OCI-LY7 (cell line): ENCODE data around the gene KCNJ5. TPM values are rescaled to one million over a fixed set of nuclear protein-coding genes. Genes with fewer than 3 reads are reported as not detected.

Experiments
- BruUV-seq: library from RNA; stranded (reverse); fragments of 400-500 nt; replicated peaks from 2 replicates; lab custom pipeline; 2021; lab: Mats Ljungman, UMichigan
- CTCF ChIA-PET: fragments of 300-600 bp; sonication (Branson Sonifier 250); formaldehyde crosslinking; loops from one replicate; lab custom pipeline; 2022; ENCODE audit warnings: antibody characterized with exemption; ENCODE audit not compliant: unreplicated experiment; lab: Charles Lee
- POLR2A ChIA-PET: fragments of 300-600 bp; sonication (Branson Sonifier 250); formaldehyde crosslinking; loops from one replicate; lab custom pipeline; 2022; ENCODE audit warnings: antibody characterized with exemption; lab: Charles Lee
- DNase-seq: peaks from one replicate; pipeline ENCODE4 v3.0.0-alpha.2; 2015; ENCODE audit warnings: low spot score
- H2AFZ ChIP-seq: fragments of 200-600 bp; sonication (generic), shearing (Covaris generic); 2 replicates; pipeline ENCODE4 v1.6.1; 2014; ENCODE audit warnings: mild to moderate bottlenecking, antibody characterized with exemption, low read length, moderate library complexity
- H3K27ac ChIP-seq: fragments of 200-600 bp; sonication (generic); 2 replicates; pipeline ENCODE4 v1.5.1; 2014; ENCODE audit warnings: mixed run types, low read depth, mild to moderate bottlenecking, moderate library complexity, low read length, inconsistent platforms; ENCODE audit not compliant: poor library complexity, severe bottlenecking
- H3K36me3 ChIP-seq: fragments of 200-600 bp; sonication (generic); 2 replicates; pipeline ENCODE4 v1.6.1; 2014; ENCODE audit warnings: mild to moderate bottlenecking, antibody characterized with exemption, low read length, moderate library complexity, mixed read lengths; ENCODE audit not compliant: insufficient read depth
- H3K4me1 ChIP-seq: fragments of 200-600 bp; sonication (generic); 2 replicates; pipeline ENCODE4 v1.5.1; 2014; ENCODE audit warnings: mild to moderate bottlenecking, low read length; ENCODE audit not compliant: insufficient read depth, poor library complexity, severe bottlenecking
- H3K4me2 ChIP-seq: fragments of 200-600 bp; sonication (generic); 2 replicates; pipeline ENCODE4 v1.6.1; 2014; ENCODE audit warnings: mild to moderate bottlenecking, low read length
- H3K4me3 ChIP-seq: fragments of 200-600 bp; sonication (generic); 2 replicates; pipeline ENCODE4 v1.5.1; 2014; ENCODE audit warnings: mild to moderate bottlenecking, low read depth, low read length; ENCODE audit not compliant: poor library complexity, severe bottlenecking
- H3K79me2 ChIP-seq: fragments of 200-600 bp; sonication (generic); 2 replicates; pipeline ENCODE4 v1.6.1; 2016; ENCODE audit warnings: low read depth, mild to moderate bottlenecking, low read length, moderate library complexity, mixed read lengths; ENCODE audit not compliant: insufficient read depth
- H3K9me2 ChIP-seq: fragments of 200-600 bp; sonication (generic); 2 replicates; pipeline ENCODE4 v1.6.1; 2016; ENCODE audit warnings: mild to moderate bottlenecking, low read length, mixed read lengths; ENCODE audit not compliant: insufficient read depth
- H3K9me3 ChIP-seq: fragments of 200-600 bp; sonication (generic); 2 replicates; pipeline ENCODE4 v1.6.1; 2014; ENCODE audit warnings: mild to moderate bottlenecking, mixed run types, low read length, mixed read lengths
- H4K20me1 ChIP-seq: fragments of 200-600 bp; sonication (generic); 2 replicates; pipeline ENCODE4 v1.6.1; 2014; ENCODE audit warnings: mild to moderate bottlenecking, antibody characterized with exemption, low read length, moderate library complexity, mixed read lengths; ENCODE audit not compliant: insufficient read depth
- EZH2phosphoT487 ChIP-seq: fragments of 200-600 bp; sonication (generic); IDR thresholded peaks from 2 replicates; pipeline ENCODE4 v1.6.1; 2018; ENCODE audit warnings: low read depth, borderline replicate concordance, mild to moderate bottlenecking, mixed run types, antibody characterized with exemption, low read length, moderate library complexity, mixed read lengths
- intact Hi-C: fragments of 100-400 bp; cut with micrococcal nuclease; formaldehyde crosslinking; loops from one replicate; pipeline ENCODE4 v1.10.0; 2022; ENCODE audit not compliant: unreplicated experiment
- total RNA-seq, 2 experiments: library from RNA; depleted of rRNA in 1 of 2; stranded (reverse); fragments of >200 nt in 1 of 2; shearing (Covaris generic) in 1 of 2; gene quantifications; 2 replicates each; pipeline ENCODE4 v1.2.3, GENCODE V29; 2014 to 2022
- TF ChIP-seq, protein P1 (sequence below): fragments of 200-600 bp; sonication (generic); conservative IDR thresholded peaks from 2 replicates; pipeline ENCODE4 v1.5.1; 2014; ENCODE audit warnings: mild to moderate bottlenecking, antibody characterized with exemption, low read length, moderate library complexity, mixed read lengths

Gene KCNJ5
- total RNA-seq, 2 experiments from 2014 or later = not detected

- Histone ChIP-seq H3K9me3 (no peaks in the 10 kb centered on the region), H3K4me3 (no peak within 1 kb of the TSS), H2AFZ (no peak within 1 kb of the TSS), H3K27ac (no peak within 1 kb of the TSS), H3K79me2 (no peaks in the 10 kb centered on the region), H3K4me1 (peaks cover 8% of the 10 kb centered on the region), H4K20me1 (no peaks in the 10 kb centered on the region), H3K36me3 (no peaks in the 10 kb centered on the region), H3K9me2 (no peaks in the 10 kb centered on the region), H3K4me2 (no peak within 1 kb of the TSS)
- ChIA-PET POLR2A (no interaction called here), CTCF (no interaction called here)
- no TSS peak for BruUV-seq
- intact Hi-C loops = no loop called here
- no peak for DNase-seq
- TF ChIP-seq EZH2phosphoT487 = no peak
- TF ChIP-seq, protein P1, sequence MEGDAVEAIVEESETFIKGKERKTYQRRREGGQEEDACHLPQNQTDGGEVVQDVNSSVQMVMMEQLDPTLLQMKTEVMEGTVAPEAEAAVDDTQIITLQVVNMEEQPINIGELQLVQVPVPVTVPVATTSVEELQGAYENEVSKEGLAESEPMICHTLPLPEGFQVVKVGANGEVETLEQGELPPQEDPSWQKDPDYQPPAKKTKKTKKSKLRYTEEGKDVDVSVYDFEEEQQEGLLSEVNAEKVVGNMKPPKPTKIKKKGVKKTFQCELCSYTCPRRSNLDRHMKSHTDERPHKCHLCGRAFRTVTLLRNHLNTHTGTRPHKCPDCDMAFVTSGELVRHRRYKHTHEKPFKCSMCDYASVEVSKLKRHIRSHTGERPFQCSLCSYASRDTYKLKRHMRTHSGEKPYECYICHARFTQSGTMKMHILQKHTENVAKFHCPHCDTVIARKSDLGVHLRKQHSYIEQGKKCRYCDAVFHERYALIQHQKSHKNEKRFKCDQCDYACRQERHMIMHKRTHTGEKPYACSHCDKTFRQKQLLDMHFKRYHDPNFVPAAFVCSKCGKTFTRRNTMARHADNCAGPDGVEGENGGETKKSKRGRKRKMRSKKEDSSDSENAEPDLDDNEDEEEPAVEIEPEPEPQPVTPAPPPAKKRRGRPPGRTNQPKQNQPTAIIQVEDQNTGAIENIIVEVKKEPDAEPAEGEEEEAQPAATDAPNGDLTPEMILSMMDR = no peak
Observed at GRCh38 chr11:128867277-128867676, 23.9 kb upstream of the KCNJ5 start, which contains the start of gene KCNJ1. Gene KCNJ1 (minus strand): TSS chr11:128867296. CDS start chr11:128840243, 27,053 bp downstream.

- Histone ChIP-seq H3K9me3 (no peaks in the 10 kb centered on the region), H3K79me2 (no peaks in the 10 kb centered on the region), H2AFZ (no peak overlapping the region), H3K4me3 (no peak overlapping the region), H3K36me3 (no peaks in the 10 kb centered on the region), H3K4me1 (no peaks in the 10 kb centered on the region), H3K9me2 (no peaks in the 10 kb centered on the region), H4K20me1 (no peaks in the 10 kb centered on the region), H3K4me2 (no peak overlapping the region), H3K27ac (no peak overlapping the region)
- ChIA-PET POLR2A (interaction anchor here (0.6 to 0.9 kb wide), 3 partner anchors 57 to 171 kb away, joined by 3 to 4 read pairs (median 3); no protein-coding TSS in a partner anchor), CTCF (interaction anchor here (0.6 kb wide), 1 partner anchor 157 kb away, joined by 3 read pairs; no protein-coding TSS in a partner anchor)
- peak; percentile 17 for DNase-seq
- no peak for TF ChIP-seq EZH2phosphoT487
- TF ChIP-seq, protein P1 = no peak
- BruUV-seq = no TSS peak
- intact Hi-C loops = no loop called here
Observed at GRCh38 chr11:128868841-128869671, 22.1 kb upstream of the KCNJ5 start.

DNA sequence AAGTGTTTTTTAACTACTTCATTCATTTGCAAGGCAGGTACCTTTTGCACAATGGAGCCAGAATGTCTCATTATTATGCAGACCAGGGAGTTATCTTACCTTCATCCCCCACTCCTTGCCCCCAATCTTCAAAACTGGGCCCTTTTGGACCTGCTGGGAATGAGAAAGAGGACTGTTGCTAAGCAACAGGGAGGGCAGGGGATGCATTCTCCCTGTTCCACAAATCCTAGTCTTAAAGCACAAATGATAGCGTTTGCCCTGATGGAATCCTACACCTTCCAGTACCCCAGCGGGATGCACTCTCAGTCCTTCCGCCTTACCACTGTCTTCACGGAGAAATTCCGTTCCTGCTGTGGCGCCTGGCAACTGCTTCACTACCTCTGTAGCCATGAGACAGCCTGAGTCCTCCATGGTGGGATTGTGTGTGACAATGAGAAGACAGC lies 20.0 kb upstream of the KCNJ5 start:
- no TSS peak for BruUV-seq
- CTCF ChIA-PET = no interaction called here
- H3K27ac ChIP-seq = no peak overlapping the region
- POLR2A ChIA-PET = no interaction called here
- no peak overlapping the region for H3K4me3 ChIP-seq
- H3K79me2 ChIP-seq = no peaks in the 10 kb centered on the region
- no peaks in the 10 kb centered on the region for H4K20me1 ChIP-seq
- no peaks in the 10 kb centered on the region for H3K9me2 ChIP-seq
- DNase-seq = no peak
- H2AFZ ChIP-seq = no peak overlapping the region
- intact Hi-C loops = no loop called here
- no peaks in the 10 kb centered on the region for H3K4me1 ChIP-seq
- H3K36me3 ChIP-seq = no peaks in the 10 kb centered on the region
- H3K4me2 ChIP-seq = no peak overlapping the region
- no peaks in the 10 kb centered on the region for H3K9me3 ChIP-seq
- TF ChIP-seq, protein P1 = no peak
- no peak for TF ChIP-seq EZH2phosphoT487
